Measurements from ENCODE around the gene INSC.

INSC gene

GRCh38 chr11:15074206-15075161 is 40.2 kb upstream of the INSC start:
- WGBS (ENCODE audit: insufficient coverage), result 3% methylated on average over 26 of the region's 33 CpGs
- peak; percentile 65 to 80 (median 80) for DNase-seq
- POLR2A ChIA-PET, result no interaction called here
- Histone ChIP-seq H3K27me3 (replicated peaks in 2 of 5; ENCODE audit: control insufficient read depth in 4 of 5, insufficient read depth in 5 of 5, low read length in 4 of 5) (peaks cover 0 to 56% (median 23%) of the 10 kb centered on the region in 5 experiments), H3K36me3 (ENCODE audit: control insufficient read depth in 4 of 4, insufficient read depth in 4 of 4, low read length in 3 of 4) (no peaks in the 10 kb centered on the region), H3K4me1 (ENCODE audit: control extremely low read depth in 1 of 4, control insufficient read depth in 4 of 4, insufficient read depth in 4 of 4, low read length in 3 of 4) (peaks cover 0 to 20% (median 20%) of the 10 kb centered on the region in 4 experiments), H3K27ac (ENCODE audit: insufficient read depth in 1 of 2, low read depth in 1 of 2, low read length in 2 of 2, poor library complexity in 1 of 2, severe bottlenecking in 2 of 2) (no peak overlapping the region), H3K9me3 (ENCODE audit: control extremely low read depth in 1 of 5, control insufficient read depth in 4 of 5, insufficient read depth in 2 of 5, low read depth in 1 of 5, low read length in 4 of 5) (peaks cover 0 to 6% (median 4%) of the 10 kb centered on the region in 5 experiments), H3K4me3 (ENCODE audit: control insufficient read depth in 1 of 7, extremely low read depth in 1 of 7, insufficient read depth in 4 of 7, low read depth in 2 of 7, low read length in 6 of 7) (peak overlapping the region in 2 of 7 experiments; percentile 19 to 39)
- CTCF ChIA-PET, result interaction anchor here (0.8 to 6.9 kb wide), 19 partner anchors 10 to 285 kb away, joined by 3 to 61 read pairs (median 3); no protein-coding TSS in a partner anchor

GRCh38 chr11:15075162-15075526 is 39.6 kb upstream of the INSC start:
- no peaks in the 10 kb centered on the region for H3K36me3 ChIP-seq (ENCODE audit: control insufficient read depth in 4 of 4, insufficient read depth in 4 of 4, low read length in 3 of 4)
- POLR2A ChIA-PET, result no interaction called here
- no peak overlapping the region for H3K27ac ChIP-seq (ENCODE audit: insufficient read depth in 1 of 2, low read depth in 1 of 2, low read length in 2 of 2, poor library complexity in 1 of 2, severe bottlenecking in 2 of 2)
- no peak for DNase-seq
- H3K4me3 ChIP-seq (ENCODE audit: control insufficient read depth in 1 of 7, extremely low read depth in 1 of 7, insufficient read depth in 4 of 7, low read depth in 2 of 7, low read length in 6 of 7), result no peak overlapping the region
- CTCF ChIA-PET, result interaction anchor here (0.8 to 6.9 kb wide), 16 partner anchors 11 to 285 kb away, joined by 3 to 61 read pairs (median 3); no protein-coding TSS in a partner anchor
- H3K27me3 ChIP-seq (replicated peaks in 2 of 5; ENCODE audit: control insufficient read depth in 4 of 5, insufficient read depth in 5 of 5, low read length in 4 of 5), result peaks cover 0 to 56% (median 23%) of the 10 kb centered on the region in 5 experiments
- 41% methylated on average over 3 of the region's 4 CpGs for WGBS (ENCODE audit: insufficient coverage)
- peaks cover 0 to 20% (median 20%) of the 10 kb centered on the region in 4 experiments for H3K4me1 ChIP-seq (ENCODE audit: control extremely low read depth in 1 of 4, control insufficient read depth in 4 of 4, insufficient read depth in 4 of 4, low read length in 3 of 4)
- peaks cover 0 to 6% (median 4%) of the 10 kb centered on the region in 5 experiments for H3K9me3 ChIP-seq (ENCODE audit: control extremely low read depth in 1 of 5, control insufficient read depth in 4 of 5, insufficient read depth in 2 of 5, low read depth in 1 of 5, low read length in 4 of 5)

- H3K4me3 ChIP-seq (ENCODE audit: control insufficient read depth in 1 of 7, extremely low read depth in 1 of 7, insufficient read depth in 4 of 7, low read depth in 2 of 7, low read length in 6 of 7), result no peak overlapping the region
- ChIA-PET CTCF (interaction anchor here (0.7 to 3.8 kb wide), 5 partner anchors 9 to 184 kb away, joined by 3 to 31 read pairs (median 3); no protein-coding TSS in a partner anchor), POLR2A (no interaction called here)
- no peaks in the 10 kb centered on the region for H3K27me3 ChIP-seq (replicated peaks in 2 of 5; ENCODE audit: control insufficient read depth in 4 of 5, insufficient read depth in 5 of 5, low read length in 4 of 5)
- H3K9me3 ChIP-seq (ENCODE audit: control extremely low read depth in 1 of 5, control insufficient read depth in 4 of 5, insufficient read depth in 2 of 5, low read depth in 1 of 5, low read length in 4 of 5), result peaks cover 0 to 4% (median 0%) of the 10 kb centered on the region in 5 experiments
- H3K4me1 ChIP-seq (ENCODE audit: control extremely low read depth in 1 of 4, control insufficient read depth in 4 of 4, insufficient read depth in 4 of 4, low read length in 3 of 4), result no peaks in the 10 kb centered on the region
- no peak for DNase-seq
- no peaks in the 10 kb centered on the region for H3K36me3 ChIP-seq (ENCODE audit: control insufficient read depth in 4 of 4, insufficient read depth in 4 of 4, low read length in 3 of 4)
- no peak overlapping the region for H3K27ac ChIP-seq (ENCODE audit: insufficient read depth in 1 of 2, low read depth in 1 of 2, low read length in 2 of 2, poor library complexity in 1 of 2, severe bottlenecking in 2 of 2)
Measured at GRCh38 chr11:15091175-15091574, 23.5 kb upstream of the INSC start.

GRCh38 chr11:15091625-15092024 is 23.1 kb upstream of the INSC start:
- peaks cover 0 to 4% (median 0%) of the 10 kb centered on the region in 5 experiments for H3K9me3 ChIP-seq (ENCODE audit: control extremely low read depth in 1 of 5, control insufficient read depth in 4 of 5, insufficient read depth in 2 of 5, low read depth in 1 of 5, low read length in 4 of 5)
- ChIA-PET CTCF (interaction anchor here (0.7 to 3.8 kb wide), 5 partner anchors 9 to 184 kb away, joined by 3 to 31 read pairs (median 3); no protein-coding TSS in a partner anchor), POLR2A (no interaction called here)
- no peaks in the 10 kb centered on the region for H3K4me1 ChIP-seq (ENCODE audit: control extremely low read depth in 1 of 4, control insufficient read depth in 4 of 4, insufficient read depth in 4 of 4, low read length in 3 of 4)
- WGBS (ENCODE audit: insufficient coverage), result 100% methylated on average over 1 of the region's 1 CpG
- H3K4me3 ChIP-seq (ENCODE audit: control insufficient read depth in 1 of 7, extremely low read depth in 1 of 7, insufficient read depth in 4 of 7, low read depth in 2 of 7, low read length in 6 of 7), result no peak overlapping the region
- no peak for DNase-seq
- no peak overlapping the region for H3K27ac ChIP-seq (ENCODE audit: insufficient read depth in 1 of 2, low read depth in 1 of 2, low read length in 2 of 2, poor library complexity in 1 of 2, severe bottlenecking in 2 of 2)
- no peaks in the 10 kb centered on the region for H3K36me3 ChIP-seq (ENCODE audit: control insufficient read depth in 4 of 4, insufficient read depth in 4 of 4, low read length in 3 of 4)
- no peaks in the 10 kb centered on the region for H3K27me3 ChIP-seq (replicated peaks in 2 of 5; ENCODE audit: control insufficient read depth in 4 of 5, insufficient read depth in 5 of 5, low read length in 4 of 5)

- CTCF ChIA-PET, result interaction anchor here (0.9 to 3.8 kb wide), 5 partner anchors 8 to 114 kb away, joined by 3 to 31 read pairs (median 3); no protein-coding TSS in a partner anchor
- peak in 2 of 3 donors; percentile 77 to 85 for DNase-seq
- H3K9me3 ChIP-seq (ENCODE audit: control extremely low read depth in 1 of 5, control insufficient read depth in 4 of 5, insufficient read depth in 2 of 5, low read depth in 1 of 5, low read length in 4 of 5), result no peaks in the 10 kb centered on the region
- H3K36me3 ChIP-seq (ENCODE audit: control insufficient read depth in 4 of 4, insufficient read depth in 4 of 4, low read length in 3 of 4), result no peaks in the 10 kb centered on the region
- no peak overlapping the region for H3K27ac ChIP-seq (ENCODE audit: insufficient read depth in 1 of 2, low read depth in 1 of 2, low read length in 2 of 2, poor library complexity in 1 of 2, severe bottlenecking in 2 of 2)
- no peak overlapping the region for H3K4me3 ChIP-seq (ENCODE audit: control insufficient read depth in 1 of 7, extremely low read depth in 1 of 7, insufficient read depth in 4 of 7, low read depth in 2 of 7, low read length in 6 of 7)
- no peaks in the 10 kb centered on the region for H3K4me1 ChIP-seq (ENCODE audit: control extremely low read depth in 1 of 4, control insufficient read depth in 4 of 4, insufficient read depth in 4 of 4, low read length in 3 of 4)
- WGBS (ENCODE audit: insufficient coverage), result 82% methylated on average over 1 of the region's 2 CpGs
- POLR2A ChIA-PET, result interaction anchor here (0.9 kb wide), 1 partner anchor 90 kb away, joined by 3 read pairs; no protein-coding TSS in a partner anchor
- peaks cover 0 to 4% (median 2%) of the 10 kb centered on the region in 5 experiments for H3K27me3 ChIP-seq (replicated peaks in 2 of 5; ENCODE audit: control insufficient read depth in 4 of 5, insufficient read depth in 5 of 5, low read length in 4 of 5)
Measured at GRCh38 chr11:15093432-15093831, 21.3 kb upstream of the INSC start.

GRCh38 chr11:15095736-15096228 is 18.9 kb upstream of the INSC start:
- no peak overlapping the region for H3K4me3 ChIP-seq (ENCODE audit: control insufficient read depth in 1 of 7, extremely low read depth in 1 of 7, insufficient read depth in 4 of 7, low read depth in 2 of 7, low read length in 6 of 7)
- H3K9me3 ChIP-seq (ENCODE audit: control extremely low read depth in 1 of 5, control insufficient read depth in 4 of 5, insufficient read depth in 2 of 5, low read depth in 1 of 5, low read length in 4 of 5), result no peaks in the 10 kb centered on the region
- POLR2A ChIA-PET, result interaction anchor here (0.7 kb wide), 1 partner anchor 111 kb away, joined by 3 read pairs; no protein-coding TSS in a partner anchor
- no peak for DNase-seq
- peaks cover 0 to 16% (median 5%) of the 10 kb centered on the region in 5 experiments for H3K27me3 ChIP-seq (replicated peaks in 2 of 5; ENCODE audit: control insufficient read depth in 4 of 5, insufficient read depth in 5 of 5, low read length in 4 of 5)
- no peak overlapping the region for H3K27ac ChIP-seq (ENCODE audit: insufficient read depth in 1 of 2, low read depth in 1 of 2, low read length in 2 of 2, poor library complexity in 1 of 2, severe bottlenecking in 2 of 2)
- no peaks in the 10 kb centered on the region for H3K4me1 ChIP-seq (ENCODE audit: control extremely low read depth in 1 of 4, control insufficient read depth in 4 of 4, insufficient read depth in 4 of 4, low read length in 3 of 4)
- no peaks in the 10 kb centered on the region for H3K36me3 ChIP-seq (ENCODE audit: control insufficient read depth in 4 of 4, insufficient read depth in 4 of 4, low read length in 3 of 4)
- WGBS (ENCODE audit: insufficient coverage), result 94% methylated on average over 2 of the region's 2 CpGs
- CTCF ChIA-PET, result interaction anchor here (1.2 to 1.4 kb wide), 3 partner anchors 50 to 115 kb away, joined by 4 read pairs; no protein-coding TSS in a partner anchor
